DMS53 treated with DMSO at 0.1 percent for 48 hours (cell line): ENCODE results near the gene TEKT5.
"Not testable (repeated sequence)": the region's sequence is repeated elsewhere in the genome, so short reads cannot be mapped to it uniquely, and the experiment has no call there.

Source experiments
- DNase-seq: peaks from one replicate; lab custom pipeline; 2025; ENCODE audit not compliant: unreplicated experiment; lab: John Stamatoyannopoulos, UW

The TEKT5 gene

DNA sequence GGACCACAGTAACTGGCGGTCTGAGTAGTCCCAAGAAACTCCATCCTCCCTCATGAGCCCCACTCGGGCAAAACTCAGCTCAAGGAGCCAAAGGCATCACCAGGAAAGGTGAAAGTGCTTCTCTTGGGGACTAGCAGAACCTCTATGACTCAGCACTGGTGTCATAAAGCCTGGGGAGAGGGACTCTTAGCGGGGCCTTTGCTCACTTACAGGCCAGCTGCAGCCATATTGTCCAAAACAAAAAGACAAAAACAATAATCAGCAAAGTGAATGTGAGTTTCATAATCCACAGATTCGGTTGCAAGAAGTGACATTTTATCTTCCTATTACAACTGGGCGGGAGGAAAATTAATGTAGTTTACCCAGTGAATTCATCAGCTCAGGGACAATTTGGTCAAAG is at the start of gene TEKT5:
TSS of gene TEKT5 (minus strand) at position 101 of the 400 bp plus-strand sequence. CDS start at position 44, 57 bp downstream.
- DNase-seq = peak; percentile 0

GRCh38 chr16:10743610-10744369 is 49.1 kb upstream of the TEKT5 start, which contains the start of gene NUBP1:
NUBP1 (plus strand) TSS chr16:10743842; CDS start chr16:10743864, 22 bp downstream.
- peak; percentile 63 for DNase-seq

DNA sequence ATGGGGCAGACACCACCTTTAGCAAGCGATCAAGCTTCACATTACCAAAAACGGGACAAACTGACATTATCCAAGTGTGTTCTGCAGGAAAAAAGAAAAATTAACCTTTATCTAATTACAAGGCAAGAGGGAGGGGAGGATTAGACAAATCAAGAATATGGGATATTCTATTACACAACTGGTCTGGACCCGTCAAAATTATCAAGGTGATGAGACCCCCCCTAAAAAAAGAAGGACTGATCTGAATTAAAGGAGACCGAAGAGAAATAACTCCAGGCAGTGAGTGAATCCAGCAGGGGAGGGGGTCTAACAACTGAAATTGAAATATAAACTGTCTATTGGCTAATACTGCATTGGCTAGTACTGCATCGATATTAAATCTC is 48.5 kb upstream of the TEKT5 start:
- no peak for DNase-seq

DNA sequence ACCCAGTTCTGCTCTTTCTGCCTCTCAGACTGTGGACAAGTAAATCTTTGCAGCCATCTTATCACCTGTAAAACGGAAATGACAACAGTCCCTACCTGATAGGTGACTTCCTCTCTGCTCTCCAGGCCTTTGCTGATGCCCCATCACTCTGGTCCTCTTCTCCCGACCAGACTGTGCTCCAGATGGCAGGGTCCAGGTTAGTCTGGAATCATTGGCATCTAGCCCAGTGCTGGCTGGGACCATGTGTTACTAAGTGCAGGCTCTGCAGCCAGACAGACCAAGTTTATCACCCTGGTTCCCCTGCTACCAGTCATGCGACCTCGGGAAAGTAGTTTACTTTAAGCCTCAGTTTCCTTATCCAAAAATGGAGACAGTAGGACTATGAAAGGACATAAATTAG is 47.1 kb upstream of the TEKT5 start:
- no peak for DNase-seq

DNA sequence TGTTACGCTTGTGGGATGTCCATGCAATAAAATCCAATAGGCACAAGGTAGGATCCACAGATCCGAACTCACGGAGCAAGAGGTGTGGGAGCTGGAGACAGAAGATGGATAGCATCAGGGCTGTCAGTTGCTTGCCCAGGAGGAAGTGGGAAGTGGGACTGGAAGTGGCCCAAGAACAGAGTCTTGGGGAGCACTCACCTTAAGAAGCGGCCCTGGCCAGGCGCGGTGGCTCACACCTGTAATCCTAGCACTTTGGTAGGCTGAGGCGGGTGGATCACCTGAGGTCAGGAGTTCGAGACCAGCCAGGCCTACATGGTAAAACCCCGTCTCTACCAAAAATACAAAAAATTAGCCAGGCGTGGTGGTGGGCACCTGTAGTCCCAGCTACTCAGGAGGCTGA is 46.5 kb upstream of the TEKT5 start:
- DNase-seq = not testable (repeated sequence)

DNA sequence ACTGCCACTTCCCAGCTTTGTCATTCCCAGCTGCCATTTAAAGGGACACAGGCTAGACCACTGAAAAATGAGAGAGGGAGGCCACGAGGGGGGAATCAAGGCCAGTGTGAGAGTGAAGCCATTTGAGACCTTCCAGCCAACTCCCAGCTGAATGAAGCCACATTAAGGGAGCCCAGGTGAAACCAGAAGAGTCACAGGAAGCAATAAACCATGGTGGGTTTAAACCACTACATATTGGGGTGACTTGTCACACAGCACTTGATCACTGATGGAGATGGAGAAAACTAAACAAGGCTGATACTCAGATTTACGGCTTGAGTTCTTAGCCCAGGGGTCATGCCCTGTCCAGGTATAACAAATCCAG is 46.1 kb upstream of the TEKT5 start:
- no peak for DNase-seq

- DNase-seq = no peak
These were observed 45.5 kb upstream of the TEKT5 start for GRCh38 chr16:10740000-10740844.

DNA sequence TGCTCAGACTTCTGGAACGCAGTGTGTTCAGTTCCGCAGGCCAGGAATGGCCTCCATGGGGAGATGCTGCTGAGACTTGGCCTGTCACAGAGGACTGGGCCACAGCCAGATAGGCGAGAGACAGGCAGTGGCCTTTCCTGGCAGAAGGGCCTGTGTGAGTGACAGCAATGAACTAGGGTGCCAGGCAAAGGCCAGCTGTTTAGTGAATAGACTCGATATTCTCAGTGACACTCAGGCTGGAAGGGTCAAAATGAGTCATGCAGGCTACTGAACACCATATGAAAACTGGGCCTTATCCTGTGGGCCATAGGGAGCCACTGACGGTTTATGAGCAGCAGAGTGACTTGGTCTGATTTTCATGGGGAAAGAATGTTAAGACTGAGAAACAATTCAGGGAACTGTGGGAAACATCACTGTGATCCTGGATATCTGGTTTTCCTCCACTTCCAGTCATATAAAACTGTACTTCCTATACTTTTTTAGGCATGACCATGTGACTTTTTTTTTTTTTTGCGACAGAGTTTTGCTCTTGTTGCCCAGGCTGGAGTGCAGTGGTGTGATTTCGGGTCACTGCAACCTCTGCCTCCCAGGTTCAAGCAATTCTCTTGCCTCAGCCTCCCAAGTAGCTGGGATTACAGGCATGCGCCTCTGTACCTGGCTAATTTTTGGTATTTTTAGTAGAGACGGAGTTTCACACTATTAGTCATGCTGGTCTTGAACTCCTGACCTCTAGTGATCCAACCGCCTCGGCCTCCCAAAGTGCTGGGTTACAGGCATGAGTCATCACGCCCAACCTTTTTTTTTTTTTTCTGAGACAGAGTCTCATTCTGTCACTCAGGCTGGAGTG is 43.7 kb upstream of the TEKT5 start:
- DNase-seq = no peak

DNA sequence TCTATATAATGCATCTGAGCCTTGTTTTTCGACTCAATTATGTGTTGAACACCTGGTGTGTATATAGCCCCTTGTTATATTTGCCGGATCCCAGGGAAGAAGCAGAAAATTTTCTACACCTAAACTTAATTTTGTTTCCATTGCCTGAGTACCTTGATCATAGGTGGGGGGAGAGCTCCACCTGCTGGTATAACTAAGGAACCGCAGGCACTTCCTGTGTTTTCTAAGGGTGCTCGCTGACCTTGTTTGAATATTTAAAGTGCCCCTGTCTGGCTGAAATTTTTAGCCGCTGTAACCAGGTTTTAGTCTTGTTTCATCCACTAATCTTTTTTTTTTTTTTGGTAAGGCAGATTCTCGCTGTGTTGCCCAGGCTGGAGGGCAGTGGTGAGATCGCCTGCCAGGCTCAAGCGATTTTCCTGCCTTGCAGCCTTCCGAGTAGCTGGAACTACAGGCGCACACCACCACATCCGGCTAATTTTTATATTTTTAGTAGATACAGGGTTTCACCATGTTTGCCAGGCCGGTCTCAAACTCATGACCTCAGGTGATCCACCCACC is 42.4 kb upstream of the TEKT5 start:
- DNase-seq = peak; percentile 61

GRCh38 chr16:10731790-10732189 is 37.1 kb upstream of the TEKT5 start:
- no peak for DNase-seq

DNA sequence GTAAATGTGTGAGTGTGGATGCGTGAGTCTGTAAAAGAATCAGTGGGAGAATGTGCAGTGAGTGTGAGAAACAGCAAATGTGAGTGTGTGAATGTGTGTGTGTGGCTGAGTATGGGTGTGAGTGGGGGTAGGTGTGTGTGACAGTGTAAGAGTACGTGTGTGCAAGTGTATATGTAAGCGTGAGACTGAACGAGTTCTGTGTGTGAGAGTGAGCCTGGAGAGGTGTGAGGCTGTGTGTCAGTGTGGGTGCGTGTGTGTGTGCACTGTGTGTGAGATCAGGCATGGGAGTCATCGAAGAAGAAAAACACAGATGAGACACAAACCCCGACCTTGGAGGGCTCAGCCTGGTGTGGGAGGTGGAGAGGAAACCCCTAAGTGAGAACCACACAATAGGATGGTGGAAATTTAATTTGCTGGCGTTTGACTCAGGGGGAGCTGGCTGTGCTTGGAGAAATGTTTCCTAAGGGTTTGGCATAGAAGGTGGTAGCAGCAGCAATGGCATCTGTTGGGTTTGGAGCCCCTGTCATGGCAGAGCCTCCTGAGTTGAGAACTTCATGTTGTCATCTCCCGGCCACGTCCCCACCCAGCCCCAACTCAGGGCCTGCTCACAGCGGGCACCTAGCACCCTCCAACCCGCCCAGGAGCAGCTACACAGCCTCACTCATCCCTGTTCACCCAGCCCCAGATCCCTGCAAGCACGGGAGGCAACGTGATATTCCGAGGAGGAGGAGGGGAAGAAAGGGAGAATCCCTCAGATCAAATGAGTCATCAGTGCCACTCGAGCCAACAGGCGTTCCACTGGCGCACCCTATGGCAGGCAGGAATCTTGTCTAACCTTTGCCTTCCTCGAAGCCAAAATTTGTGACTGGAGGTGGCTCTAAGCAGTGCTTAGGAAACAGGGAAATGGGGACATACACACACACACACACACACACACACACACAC is 34.6 kb upstream of the TEKT5 start:
- peak; percentile 77 for DNase-seq

DNA sequence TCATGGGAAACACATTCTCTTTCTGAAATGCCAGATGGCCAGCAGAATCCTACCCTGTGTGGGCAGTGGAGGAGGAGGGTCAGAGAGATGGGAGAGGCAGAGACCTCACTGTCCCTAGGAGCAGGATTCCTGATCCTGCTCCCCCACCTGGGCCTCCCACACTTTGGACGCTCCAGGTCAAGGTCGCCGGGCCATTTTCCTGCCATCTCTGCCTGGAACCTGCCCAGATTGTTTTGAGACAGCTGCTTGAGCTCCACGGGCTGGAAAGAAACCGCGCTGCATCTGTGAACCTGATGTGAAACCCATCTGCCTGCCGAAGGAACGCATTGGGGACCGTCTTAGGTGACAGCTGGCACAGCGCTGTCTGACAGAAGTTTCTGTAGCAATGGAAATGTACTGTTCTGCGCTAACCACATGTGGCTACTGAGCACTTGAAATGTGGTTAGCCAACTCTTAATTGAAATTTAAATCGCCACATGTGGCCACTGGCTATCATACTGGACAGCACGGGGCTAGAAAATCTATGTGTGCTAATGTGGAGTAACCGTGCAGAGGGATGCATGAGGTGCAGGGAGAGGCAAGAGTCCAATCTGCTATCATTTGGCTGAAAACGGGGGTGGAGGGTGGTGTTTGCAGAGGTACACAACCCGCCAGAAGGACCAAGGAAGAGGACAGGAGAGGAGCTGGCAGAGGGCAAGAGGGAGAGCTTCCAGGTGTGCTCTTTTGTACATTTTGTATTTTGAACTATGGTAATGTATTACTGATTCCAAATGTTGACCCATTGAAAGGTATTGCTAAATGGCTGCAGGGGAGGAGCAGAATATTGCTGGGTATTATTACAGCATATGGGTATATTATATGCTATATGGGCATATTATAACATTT is 33.5 kb upstream of the TEKT5 start:
- DNase-seq = no peak

DNA sequence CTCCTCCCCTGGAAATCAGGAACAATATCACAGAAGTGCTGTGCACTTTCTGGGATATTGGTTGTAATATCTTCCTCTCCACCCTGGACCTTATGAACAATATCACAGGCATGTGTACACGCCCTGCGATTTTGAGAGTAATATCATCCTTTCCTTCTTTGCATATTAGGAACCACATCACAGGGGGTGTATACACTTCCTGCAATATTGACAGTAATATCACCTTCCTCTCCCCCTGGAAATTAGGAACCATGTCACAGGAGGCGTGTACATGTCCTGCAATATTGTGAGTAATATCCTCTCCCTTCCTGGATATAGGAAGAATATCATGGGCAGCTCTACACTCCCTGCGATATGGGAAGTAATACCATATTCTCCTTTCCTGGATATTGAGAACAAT is 14.2 kb upstream of the TEKT5 start:
- no peak for DNase-seq

DNA sequence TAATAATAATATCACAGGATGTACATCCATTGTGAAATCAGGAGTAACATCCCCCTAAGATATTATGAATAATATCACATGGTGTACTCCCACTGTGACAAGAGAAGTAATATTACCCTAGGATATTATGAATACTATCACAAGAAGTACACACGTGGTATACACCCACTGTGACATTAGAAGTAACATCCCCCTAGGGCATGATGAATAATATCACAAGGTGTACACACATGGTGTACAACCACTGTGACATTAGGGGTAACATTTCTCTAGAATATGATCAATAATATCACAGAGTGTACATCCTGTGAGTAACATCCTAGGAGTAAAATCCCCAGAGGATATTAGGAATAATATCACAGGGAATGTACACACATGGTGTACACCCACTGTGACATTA is 5.0 kb upstream of the TEKT5 start:
- DNase-seq = no peak

DNA sequence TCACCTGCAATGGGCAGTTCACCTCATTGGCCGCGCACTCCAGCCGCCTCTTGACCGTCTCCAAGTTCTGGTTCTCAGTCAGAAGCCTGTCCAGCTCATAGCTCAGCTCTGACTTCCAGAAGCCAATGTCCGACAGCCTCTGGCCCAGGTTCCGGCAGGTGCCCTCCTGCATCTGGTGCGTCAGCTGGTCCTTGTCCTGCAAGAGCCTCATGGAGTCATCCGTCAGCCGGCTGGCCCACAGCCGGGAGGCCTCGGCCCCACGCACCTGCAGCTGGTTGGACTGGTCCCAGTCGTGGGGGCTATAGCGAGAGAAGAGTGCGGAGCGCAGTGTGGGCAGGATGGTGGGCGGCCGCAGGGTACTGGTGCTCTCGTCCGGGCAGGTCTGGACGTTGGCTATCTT is 424 bp downstream of the TEKT5 start:
- no peak for DNase-seq

- DNase-seq = no peak
These were observed 841 bp downstream of the TEKT5 start for GRCh38 chr16:10693889-10694288.

DNA sequence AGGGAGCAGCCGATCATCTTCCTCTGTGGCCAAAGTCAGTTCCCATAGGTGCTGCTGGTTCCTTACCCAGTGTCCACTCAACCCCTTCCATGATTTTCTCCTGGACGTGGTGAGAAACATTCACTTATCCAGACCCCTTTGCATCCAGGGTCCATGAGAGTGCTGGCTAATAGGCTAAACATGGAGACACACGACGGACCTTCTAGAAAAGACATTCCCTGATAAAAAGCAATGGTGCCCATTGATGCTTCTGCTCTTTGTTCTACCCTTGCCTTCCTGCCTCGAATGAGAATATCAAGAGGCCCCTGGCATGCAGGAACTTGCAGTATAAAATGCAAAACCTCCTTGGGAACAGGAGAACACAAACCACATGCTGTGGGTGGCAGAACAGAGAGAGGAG is 2.3 kb downstream of the TEKT5 start:
- no peak for DNase-seq

- peak; percentile 30 for DNase-seq
These were observed 6.0 kb downstream of the TEKT5 start for GRCh38 chr16:10688726-10689125.

DNA sequence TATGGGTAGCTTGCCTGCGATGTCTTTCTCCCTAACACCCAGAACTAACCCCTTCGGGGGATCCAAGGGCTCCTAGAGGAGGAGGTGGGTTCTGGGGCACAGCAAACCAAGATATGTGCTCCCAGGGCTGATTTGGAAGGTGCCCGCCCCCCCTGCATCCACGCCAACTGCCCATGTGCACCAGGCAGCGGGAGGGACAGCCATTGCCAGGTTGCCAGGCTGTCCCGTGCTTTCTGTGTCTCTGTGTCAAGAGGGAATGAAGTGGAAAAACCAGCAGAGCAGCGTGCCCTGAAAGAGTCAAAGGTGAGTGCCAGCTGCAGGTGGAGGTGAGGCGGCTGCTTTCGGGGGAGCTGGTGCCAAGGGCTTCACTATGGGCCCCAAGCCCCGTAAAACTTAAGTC is 6.4 kb downstream of the TEKT5 start:
- DNase-seq = peak; percentile 59
